Esophagus squamous epithelium (tissue), 4 donors: ENCODE data around the gene GSC2.

ENCODE experiments used
- CTCF ChIP-seq, 6 experiments: fragments of 450-650 bp in 4 of 6; fragments of 200-600 bp in 2 of 6; sonication (generic) in 2 of 6; IDR thresholded peaks; one replicate each; pipeline ENCODE4 v1.5.1; 2016 to 2019; ENCODE audit warnings: antibody characterized with exemption in 6 of 6, mild to moderate bottlenecking in 4 of 6, moderate library complexity in 4 of 6
- POLR2A ChIP-seq, 4 donors: fragments of 450-650 bp; IDR thresholded peaks; one replicate each; pipeline ENCODE4 v1.6.1; 2017; ENCODE audit warnings: antibody characterized with exemption in 4 of 4, mild to moderate bottlenecking in 4 of 4, moderate library complexity in 3 of 4

- TF ChIP-seq CTCF (IDR thresholded peaks at IDR 0.05) (no peak), POLR2A (IDR thresholded peaks at IDR 0.05) (no peak)
Observed at GRCh38 chr22:19184276-19184997, 34.3 kb upstream of the GSC2 start.
